CD4-positive, alpha-beta T cell treated with Interleukin-6 for 4 hours (primary cell): ENCODE data around the gene DPYD.

Experiments
- DNase-seq: peaks from one replicate; pipeline ENCODE4 v3.0.0-alpha.2; 2020; ENCODE audit warnings: mixed read lengths

The DPYD gene

DNA sequence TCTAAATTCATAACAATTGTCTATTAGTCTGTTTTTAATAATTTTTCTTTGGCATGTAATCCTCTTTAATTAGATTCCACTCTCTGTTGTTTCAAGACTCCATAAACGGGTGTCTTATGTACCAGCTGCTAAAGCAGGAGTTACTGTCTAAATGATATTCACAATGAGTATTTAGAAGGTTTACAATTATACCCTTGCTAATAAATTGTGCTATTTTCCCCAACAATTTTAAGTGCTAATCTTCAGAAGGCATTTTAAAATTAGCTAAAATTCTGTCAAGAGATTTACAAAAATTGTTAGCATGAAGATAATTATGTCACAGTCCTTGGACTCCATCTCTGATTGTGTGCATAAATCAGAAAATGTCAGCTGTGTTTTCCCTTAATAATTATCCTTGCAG, 83.7 kb downstream of the DPYD start:
- DNase-seq = no peak

DNA sequence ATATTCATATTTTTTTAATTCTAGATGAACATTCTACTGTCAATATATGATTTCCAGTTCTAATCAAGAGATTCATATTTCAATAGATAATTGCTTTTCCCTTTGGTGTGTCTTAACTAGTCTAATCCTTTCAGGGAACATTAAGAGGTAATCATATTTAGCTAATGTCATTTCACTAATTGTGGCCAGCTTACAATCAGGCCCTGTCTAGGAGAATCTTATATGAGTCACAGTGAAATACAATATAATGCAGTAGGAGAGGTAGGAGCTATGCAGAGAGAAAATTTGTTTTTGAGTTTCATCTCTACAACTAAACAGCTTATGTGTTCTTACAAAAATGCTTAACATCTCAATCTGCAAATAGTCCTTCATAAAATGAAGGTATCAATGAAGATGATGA, 85.9 kb downstream of the DPYD start:
- DNase-seq = no peak

- no peak for DNase-seq
Measured at GRCh38 chr1:97833881-97834280, 87.0 kb downstream of the DPYD start.

DNA sequence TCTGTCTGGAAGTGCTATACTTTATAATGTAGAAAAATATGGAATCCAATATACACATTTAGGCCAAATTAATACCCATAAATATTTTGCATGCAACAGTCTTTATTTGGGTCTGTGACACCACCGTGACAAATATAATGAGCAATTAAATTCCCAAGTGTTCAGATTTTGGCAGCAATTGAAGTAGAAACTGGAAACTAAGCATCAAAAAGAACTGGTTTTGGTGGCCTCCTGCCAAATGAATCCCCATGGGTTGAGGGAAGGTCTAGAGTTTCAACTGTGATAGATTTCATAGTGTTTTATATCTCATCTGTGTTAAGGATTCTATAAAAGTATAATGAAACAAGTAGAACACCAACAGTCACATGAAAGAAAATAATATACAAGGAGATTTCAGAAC, 88.4 kb downstream of the DPYD start:
- no peak for DNase-seq

DNA sequence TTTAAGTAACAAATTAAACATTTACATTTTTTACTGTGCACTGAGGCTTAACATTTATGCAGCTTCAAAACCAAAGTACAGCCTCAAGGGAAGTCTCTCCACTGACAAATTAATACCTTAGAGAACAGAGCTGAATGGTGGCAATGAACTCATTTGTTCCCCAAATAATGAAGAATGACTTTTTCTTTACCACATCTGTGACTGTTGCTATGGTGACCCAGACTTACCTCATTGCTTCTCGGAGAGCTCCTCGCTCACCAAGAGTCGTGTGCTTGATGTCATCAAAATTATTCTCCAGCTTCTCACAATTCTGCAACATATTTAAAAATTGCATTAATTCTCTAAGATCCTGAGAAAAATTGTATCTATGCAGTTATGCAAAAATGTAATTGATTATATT, 92.9 kb downstream of the DPYD start:
- no peak for DNase-seq

DNA sequence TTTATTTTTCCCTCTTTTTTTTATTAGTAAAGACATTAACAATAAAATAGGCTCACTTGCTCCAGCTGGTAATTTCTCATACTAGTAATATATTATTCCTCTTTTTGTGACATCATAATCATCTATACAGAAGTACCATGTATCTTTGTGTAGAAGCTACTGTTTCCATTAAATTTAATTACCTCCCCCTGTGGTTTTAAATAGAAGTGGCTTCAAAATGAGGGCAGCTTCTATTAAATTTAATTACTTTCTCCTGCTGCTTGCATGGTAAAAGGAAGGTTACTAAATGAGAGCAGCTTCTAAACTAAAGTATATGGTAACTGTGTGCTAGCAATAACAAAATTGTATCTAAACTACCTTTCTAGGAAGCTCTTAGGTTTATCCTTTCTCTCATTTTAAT, 94.0 kb downstream of the DPYD start:
- DNase-seq = no peak

- DNase-seq = no peak
Measured at GRCh38 chr1:97824624-97825023, 96.2 kb downstream of the DPYD start.

- no peak for DNase-seq
Measured at GRCh38 chr1:97824200-97824599, 96.6 kb downstream of the DPYD start.

DNA sequence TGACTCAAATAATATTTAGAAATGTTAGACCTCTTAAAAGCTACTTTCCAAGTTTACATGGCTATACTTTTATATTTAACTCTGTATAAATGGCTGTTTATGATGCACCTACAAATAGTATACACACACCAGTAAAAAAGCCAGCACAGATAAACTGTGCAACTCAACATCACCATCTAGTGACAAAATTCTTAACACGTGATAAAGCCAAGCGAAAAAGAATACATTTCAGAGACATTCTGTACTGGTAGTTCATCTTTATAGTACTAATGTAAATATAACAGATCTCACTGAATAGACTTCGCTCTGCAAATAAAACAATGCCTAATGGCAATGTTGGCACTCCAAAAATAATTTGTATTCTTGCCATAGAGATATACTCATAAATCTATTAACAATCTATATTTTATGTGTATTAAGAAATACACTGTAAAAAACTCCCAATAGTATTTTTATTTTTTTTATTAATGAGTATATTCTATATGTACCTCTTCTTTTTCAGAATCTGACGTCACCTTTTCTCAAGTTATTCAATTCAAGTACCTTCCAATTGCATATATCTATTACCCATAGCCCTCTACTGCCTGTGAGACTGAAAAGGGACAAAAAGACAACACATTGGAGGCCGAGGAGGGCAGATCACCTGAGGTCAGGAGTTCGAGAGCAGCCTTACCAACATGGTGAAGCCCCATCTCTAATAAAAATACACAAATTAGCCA, 100.2 kb downstream of the DPYD start:
- no peak for DNase-seq

DNA sequence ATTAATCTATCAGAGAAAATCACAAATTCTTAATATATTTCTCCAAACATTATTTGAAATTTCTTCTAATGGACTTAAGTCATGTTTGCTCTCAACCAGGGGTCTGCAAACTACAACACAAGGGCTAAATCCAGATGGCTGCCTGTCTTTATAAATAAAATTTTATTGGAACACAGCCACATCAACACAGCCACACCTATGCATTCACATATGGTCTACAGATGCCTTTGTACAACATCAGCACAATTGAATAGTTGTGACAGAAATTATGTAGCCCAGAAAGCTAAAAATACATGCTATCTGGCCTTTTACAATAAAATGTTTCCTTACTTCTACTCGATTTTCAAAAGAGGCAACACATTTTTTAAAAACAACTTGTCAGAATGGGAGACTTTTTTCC, 103.9 kb downstream of the DPYD start:
- no peak for DNase-seq

DNA sequence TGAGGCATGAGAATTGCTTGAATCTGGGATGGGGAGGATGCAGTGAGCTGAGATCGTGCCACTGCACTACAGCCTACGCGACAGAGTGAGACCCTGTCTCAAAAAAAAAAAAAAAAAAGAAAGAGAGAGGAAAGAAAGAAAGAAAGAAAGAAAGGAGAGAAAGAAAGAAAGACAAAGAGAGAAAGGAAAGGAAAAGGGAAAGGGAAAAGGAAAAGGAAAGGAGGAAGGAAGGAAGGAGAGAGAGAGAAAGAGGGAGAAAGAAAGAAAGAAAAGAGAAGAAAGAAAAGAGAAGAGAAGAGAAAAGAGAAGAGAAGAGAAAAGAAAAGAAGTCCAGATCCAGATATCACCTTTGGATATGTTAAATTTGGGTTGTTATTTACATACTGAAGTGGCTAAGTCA, 106.0 kb downstream of the DPYD start:
- no peak for DNase-seq

DNA sequence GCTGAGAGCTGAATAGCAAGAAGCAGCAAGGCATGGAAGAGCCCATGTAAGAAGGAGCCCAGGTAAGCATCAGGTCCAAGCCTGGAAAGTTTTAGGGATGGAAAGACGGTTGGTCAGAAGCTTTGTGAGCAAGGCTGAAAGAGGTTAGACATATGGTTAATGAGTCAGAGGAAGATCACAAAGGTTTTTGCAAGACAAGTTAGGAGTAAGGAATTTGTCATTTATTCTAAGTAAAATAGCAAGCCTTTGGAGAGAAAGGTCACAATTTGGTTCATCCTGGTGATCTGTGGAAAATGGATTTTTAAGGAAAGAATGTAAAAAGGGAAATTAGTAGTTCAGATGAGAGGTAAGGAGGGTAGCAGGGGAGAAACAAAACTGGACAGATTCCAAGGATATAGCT, 106.7 kb downstream of the DPYD start:
- DNase-seq = no peak

DNA sequence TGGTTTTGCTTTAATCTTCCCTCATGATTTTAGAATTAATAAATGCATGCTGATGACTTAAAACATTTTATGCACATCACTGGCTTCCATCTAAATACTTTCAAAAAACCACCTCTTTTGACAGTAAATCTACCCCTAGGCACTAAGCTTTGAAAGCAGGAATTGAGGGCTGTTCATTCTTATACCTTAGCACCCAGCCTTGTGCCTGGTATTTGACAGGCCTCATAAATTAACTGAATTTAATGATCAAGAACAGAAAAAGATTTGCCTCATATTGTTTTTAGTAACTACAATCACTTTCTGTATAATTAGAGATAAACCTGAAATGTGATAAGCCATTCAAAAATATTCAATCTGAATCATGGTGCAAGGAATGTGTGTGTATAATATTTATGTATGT, 108.8 kb downstream of the DPYD start:
- DNase-seq = no peak

DNA sequence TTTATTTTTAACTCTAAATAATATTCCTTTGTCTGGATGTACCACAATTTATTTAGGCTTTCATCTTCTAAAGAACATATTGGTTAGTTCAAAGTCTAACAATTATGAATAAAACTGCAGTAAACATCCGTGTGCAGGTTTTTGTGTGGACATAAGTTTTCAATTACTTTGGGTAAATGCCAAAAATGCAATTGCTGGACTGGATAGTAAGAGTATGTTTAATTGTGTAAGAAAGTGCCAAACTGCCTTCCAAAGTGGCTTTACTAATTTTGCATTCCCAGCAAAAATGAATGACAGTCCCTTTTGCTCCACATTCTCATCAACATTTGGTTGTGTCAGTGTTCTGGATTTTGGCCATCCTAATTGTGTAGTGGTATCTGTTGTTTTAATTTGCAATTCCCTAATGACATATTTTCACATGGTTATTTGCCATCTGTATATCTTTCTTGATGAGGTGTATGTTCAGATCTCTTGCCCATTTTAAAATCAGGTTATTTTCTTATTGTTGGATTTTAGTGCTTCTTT, 113.8 kb downstream of the DPYD start:
- no peak for DNase-seq

DNA sequence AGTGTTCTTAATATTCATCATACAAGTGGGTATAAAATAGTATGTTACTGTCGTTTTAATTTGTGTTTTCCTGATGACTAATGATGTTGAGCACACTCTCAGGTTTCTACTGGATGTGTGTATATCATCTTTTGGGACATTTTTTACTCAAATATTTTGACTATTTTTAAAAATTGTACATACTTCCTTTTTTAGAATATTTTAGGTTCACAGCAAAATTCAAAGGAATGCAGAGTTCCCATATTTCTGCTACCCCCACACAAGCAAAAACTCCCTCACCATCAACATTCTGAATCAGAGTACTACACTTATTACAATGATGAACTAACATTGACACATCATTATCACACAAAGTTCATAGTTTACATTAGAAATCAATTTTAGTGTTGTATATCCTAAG, 114.5 kb downstream of the DPYD start:
- no peak for DNase-seq

- DNase-seq = no peak
Measured at GRCh38 chr1:97805093-97805492, 115.7 kb downstream of the DPYD start.

DNA sequence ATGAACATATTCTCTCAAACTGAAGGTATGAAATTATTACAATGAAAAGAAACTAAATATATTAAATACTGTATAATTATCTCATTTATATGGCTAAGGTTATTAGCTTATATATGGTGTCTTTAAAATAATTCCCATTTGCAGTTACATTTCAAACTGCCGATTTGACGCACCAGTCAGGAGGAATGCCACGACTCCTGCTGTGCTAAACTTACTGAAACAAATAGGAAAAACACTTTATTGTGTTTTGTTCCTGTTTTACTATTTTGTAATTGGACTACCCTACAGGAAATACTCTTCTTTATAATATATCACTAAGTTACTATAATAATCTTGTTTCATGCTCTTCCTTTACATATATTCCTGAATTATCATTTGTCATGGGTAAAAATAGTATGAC, 117.8 kb downstream of the DPYD start:
- no peak for DNase-seq

GRCh38 chr1:97802011-97802410, 118.8 kb downstream of the DPYD start:
- DNase-seq = no peak

- DNase-seq = no peak
Measured at GRCh38 chr1:97797403-97798183, 123.2 kb downstream of the DPYD start.

DNA sequence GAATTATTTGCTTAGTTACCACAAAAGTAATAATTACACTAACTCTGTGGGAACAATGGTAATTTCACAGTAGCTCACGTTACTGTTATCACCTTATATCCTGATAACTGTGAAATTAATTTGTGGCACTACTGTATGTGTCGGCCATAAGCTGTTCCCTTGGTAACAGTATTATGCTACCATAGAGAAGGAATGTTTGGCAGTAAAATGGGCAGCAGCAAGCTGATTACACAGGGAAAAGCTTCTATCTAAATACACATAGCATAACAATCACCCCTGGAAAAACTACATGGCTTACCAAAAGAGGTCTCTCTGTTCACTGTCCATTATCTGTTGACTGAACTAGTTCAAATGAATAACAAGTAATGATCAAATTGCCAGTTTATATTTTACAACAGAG, 124.1 kb downstream of the DPYD start:
- DNase-seq = no peak

DNA sequence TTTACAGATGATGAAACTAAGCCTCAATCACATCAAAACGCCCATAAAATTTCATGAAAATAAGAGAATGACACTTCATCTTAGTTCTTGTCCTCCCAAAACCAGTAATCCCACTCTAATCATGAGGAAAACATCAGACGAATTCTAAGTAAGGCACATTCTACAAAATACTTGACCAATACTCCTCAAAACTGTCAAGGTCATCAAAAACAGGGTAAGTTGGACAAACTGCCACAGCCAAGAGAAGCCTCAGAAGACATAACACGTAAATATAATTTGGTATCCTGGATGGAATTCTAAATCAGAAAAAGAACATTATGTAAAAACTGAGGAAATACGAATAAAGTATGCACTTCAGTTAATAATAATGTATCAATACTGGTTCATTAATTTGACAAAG, 128.2 kb downstream of the DPYD start:
- DNase-seq = no peak

GRCh38 chr1:97791251-97791650, 129.6 kb downstream of the DPYD start:
- no peak for DNase-seq

- DNase-seq = no peak
Measured at GRCh38 chr1:97787231-97787630, 133.6 kb downstream of the DPYD start.

- DNase-seq = no peak
Measured at GRCh38 chr1:97784661-97785060, 136.2 kb downstream of the DPYD start.

DNA sequence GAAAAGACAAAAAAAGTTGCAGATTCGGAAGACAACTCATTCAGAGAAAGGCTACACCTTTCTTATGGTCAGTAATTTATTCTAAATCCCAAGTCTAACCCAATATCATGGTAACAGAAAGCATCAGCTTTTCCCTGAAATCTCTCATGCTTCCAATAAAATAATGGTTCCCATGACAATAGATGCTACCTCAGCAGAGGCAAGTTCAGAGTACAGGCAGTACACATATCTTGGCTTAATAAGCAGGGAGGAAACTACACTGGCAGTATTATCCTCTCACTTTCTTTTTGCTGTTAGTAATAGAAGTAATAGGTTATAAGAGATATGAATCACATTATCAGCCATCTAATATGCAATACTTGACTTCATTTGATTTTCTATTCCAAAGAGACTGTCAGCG, 137.1 kb downstream of the DPYD start:
- no peak for DNase-seq
